IPS DF 4.7 (cell line): ENCODE data around the gene BDKRB1.

Experiments used
- DNase-seq: peaks from one replicate; pipeline ENCODE4 v3.0.0-alpha.2; 2013; ENCODE audit warnings: low spot score; ENCODE audit errors: extremely low read depth

The BDKRB1 gene

DNA sequence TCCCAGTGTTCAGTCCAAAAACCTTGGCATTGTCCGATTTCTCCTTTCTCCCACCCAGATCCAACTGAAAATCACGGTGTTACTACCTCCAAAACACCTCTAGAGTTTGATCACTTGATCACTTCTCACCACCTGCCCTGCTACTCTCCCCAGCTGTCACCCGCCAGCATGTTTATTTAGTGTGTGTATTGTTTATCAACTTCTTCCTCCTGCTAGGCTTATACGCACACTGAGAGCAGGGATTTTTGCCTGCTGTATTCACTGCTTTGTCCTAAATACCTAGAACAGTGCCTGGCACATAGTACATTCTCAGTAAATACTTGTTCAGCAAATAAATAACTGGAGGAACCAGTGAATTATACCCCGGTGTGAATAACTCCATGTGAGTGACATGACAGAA, 5.0 kb downstream of the BDKRB1 start:
- DNase-seq, result no peak

DNA sequence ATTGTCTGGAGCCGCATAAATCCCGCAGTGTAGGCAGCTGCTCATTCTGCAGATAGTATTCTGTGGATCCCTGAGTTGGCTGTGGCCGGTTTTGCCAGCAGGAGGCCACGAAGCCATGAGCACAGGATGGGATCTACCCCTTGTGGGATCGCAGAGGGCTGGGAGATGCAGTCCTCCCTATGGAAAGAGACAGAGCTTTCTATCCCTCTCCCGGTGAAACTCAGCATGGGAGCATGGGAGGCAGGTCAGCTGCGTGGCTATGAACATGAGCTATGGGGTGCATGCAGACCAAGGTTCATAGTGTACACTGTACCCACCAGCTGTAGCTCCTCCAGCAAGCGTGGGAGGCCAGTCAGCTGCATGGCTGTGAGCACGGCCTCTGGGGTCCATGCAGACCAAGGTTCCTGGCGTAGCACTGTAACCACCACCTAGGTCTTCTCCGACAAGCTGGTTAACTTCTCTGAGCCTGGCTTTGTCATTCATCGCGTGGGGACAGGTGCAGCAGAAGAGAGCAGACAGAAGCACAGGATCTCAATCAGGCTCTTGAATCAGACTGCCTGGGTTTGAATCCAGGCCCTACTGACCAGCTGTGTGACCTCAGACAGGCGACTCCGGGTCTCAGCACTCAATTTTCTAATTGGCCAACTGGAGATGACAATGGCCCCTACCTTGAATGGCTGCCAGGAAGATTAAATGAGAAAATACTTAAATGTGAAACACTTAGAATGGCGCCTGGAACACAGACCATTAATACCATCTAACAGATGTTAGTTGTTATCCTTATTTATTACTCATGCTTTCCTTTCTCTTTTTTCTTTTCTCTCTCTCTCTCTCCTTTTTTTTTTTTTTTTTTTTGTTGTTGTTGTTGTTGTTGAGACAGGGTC, 6.0 kb downstream of the BDKRB1 start:
- no peak for DNase-seq

DNA sequence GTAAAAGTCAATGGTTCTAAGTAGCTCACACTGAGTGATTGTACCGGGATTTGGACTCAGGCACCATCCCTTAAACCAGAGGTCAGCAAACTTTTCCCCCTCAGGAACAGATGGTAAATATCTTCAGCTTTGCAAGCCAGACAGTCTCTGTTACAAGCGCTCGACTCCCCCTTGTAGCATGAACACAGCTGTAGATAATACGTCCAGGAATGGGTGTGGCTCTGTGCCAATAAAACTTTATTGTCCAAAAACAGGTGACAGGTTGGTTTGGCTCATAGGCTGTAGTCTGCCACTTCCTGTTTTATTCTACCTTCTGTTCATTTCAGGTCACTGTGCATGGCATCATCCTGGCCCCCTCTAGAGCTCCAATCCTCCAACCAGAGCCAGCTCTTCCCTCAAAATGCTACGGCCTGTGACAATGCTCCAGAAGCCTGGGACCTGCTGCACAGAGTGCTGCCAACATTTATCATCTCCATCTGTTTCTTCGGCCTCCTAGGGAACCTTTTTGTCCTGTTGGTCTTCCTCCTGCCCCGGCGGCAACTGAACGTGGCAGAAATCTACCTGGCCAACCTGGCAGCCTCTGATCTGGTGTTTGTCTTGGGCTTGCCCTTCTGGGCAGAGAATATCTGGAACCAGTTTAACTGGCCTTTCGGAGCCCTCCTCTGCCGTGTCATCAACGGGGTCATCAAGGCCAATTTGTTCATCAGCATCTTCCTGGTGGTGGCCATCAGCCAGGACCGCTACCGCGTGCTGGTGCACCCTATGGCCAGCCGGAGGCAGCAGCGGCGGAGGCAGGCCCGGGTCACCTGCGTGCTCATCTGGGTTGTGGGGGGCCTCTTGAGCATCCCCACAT, 7.6 kb downstream of the BDKRB1 start:
- no peak for DNase-seq

DNA sequence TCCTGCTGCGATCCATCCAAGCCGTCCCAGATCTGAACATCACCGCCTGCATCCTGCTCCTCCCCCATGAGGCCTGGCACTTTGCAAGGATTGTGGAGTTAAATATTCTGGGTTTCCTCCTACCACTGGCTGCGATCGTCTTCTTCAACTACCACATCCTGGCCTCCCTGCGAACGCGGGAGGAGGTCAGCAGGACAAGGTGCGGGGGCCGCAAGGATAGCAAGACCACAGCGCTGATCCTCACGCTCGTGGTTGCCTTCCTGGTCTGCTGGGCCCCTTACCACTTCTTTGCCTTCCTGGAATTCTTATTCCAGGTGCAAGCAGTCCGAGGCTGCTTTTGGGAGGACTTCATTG, 8.2 kb downstream of the BDKRB1 start:
- no peak for DNase-seq

DNA sequence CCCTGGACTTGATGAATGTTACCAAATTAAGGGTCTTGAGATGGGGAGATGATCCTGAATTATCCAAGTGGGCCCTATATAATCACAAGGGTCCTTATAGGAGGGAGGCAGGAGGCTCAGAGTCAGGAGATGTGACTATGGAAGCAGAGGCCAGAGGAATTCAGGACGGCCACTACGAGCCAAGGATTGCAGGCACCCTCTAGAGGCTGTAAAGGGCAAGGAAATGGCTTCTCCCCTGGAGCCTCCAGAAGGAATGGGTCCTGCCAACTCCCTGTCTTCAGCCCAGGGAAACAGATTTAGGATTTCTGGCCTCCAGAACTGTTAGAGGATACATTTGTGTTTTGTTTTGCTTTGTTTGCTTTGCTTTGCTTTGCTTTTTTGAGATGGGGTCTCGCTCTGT, 8.8 kb downstream of the BDKRB1 start:
- no peak for DNase-seq

DNA sequence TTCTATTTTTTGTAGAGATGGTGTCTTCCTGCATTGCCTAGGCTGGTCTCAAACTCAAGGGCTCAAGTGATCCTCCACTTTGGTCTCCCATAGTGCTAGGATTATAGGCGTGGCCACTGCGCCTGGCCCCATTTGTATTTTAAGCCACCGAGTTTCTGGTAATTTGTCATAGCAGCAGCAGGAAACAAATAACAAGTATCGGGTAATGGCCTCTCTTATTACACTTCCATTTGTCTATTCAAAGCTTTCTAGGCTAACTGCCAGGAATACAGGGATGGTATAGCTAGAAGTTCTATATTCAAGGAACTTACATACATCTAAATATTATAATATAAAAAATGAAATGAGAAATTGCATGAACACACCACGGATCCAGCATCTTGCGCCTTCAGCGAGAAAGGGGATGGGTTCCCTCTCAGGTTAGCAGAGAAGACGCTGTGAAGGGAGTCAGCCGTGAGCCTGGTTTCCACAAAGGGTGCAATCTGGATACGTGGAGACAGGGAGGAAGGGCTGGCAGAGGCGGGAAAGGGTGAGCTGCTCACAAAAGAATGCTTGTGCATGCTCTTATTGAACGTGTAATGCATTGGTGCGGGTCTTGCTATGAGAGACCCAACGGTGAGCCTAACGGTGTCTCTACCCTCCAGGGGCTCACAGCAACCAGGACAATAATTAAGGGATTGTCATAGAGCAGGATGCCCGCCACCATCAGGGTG, 9.5 kb downstream of the BDKRB1 start:
- DNase-seq, result no peak

DNA sequence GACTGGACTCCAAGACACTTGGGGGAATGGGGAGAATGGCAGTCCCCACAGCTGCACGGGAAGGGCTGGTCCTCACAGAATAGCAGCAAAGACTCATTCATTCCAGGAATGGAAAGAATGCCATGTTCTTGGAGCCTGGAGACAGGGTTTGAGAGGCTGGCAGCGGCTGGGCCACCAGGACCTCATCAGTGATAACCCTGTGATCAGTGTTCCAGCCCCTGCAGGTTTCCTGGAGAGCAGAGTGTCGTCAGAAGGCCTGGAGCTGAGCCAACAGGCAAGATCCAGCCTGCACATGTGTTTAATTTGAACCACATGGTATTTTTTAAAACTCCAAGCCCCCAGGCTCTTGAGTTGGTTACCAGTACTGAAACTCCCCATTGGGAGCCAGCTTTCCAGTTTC, 11.3 kb downstream of the BDKRB1 start:
- DNase-seq, result no peak

DNA sequence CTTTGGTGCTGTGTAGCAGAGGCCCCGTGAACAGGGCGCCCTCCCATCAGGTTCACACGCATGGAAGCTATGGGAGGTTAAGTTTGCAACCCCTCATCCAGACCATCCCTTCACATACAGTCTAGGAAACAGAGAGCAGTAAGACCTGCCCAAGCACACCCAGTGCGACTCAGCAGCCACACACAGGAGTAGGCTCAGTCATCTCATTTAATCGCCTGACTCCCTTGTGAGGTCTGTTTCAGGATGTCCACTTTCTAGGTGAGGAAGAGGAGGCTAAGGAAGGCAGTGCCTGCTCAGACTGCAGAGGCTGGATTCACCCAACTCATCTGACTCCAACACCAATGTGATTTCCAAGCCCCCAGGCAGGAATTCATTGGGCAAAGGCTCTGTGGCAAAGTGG, 11.9 kb downstream of the BDKRB1 start:
- no peak for DNase-seq

DNA sequence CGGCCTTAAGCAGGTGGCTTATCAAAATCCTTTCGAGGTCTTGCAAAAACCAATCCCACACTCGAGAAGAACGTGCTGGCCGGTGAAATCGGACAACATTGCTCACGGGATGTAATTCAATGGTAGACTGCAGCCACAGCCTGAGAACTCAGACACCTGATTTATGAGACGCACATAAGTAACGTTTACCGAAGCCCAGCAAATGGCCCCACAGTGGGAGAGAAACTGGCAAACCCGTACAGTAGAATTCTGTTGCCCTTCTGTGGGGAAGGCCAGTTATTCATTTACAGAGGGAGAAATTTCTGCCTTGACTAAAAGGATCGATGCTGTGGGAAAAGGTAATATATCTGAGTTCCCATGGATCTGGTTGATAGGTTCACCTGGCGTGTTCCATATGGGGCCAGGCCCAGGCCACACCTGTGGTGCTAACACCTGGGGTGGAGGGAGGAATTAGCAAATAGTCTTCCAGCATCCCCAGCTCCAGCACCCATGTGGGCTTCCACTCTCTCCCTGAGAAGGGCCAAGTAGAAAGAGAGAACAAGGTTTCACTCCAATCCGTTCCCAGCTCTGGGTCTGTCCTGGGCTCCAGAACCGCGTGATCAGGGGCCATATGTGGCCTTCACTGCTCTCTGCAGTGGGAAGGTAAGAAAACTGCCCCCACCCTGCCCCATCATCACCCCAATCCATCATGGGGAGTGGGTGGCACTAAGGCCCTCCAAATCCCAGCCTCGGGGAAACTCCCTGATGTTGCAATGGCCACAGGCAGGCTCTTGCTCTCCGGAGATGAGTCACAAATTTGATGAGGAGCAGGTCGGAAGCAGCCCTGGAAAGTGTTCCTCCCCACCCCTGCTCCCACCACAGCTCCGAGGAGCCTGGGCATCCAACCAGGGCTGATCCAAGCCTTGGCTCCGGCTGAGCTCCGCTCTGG, 12.7 kb downstream of the BDKRB1 start:
- DNase-seq, result no peak

DNA sequence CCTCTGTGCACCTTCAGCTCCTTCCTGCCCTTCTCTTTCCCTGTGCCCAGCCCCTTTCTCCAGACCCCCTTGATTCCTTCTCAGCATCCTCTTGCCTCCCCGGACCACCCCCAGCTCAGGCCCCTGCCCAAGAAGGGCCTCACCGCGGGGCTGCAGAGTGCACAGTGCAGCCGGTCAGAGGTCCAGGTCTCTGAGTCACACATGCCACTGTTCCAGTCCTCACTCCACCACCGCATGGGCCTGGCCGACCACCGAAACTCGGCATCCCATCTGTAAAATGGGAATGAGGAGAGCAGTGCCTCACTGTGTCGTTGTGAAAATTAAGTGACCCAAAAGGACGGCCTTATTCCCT, 13.3 kb downstream of the BDKRB1 start:
- no peak for DNase-seq

DNA sequence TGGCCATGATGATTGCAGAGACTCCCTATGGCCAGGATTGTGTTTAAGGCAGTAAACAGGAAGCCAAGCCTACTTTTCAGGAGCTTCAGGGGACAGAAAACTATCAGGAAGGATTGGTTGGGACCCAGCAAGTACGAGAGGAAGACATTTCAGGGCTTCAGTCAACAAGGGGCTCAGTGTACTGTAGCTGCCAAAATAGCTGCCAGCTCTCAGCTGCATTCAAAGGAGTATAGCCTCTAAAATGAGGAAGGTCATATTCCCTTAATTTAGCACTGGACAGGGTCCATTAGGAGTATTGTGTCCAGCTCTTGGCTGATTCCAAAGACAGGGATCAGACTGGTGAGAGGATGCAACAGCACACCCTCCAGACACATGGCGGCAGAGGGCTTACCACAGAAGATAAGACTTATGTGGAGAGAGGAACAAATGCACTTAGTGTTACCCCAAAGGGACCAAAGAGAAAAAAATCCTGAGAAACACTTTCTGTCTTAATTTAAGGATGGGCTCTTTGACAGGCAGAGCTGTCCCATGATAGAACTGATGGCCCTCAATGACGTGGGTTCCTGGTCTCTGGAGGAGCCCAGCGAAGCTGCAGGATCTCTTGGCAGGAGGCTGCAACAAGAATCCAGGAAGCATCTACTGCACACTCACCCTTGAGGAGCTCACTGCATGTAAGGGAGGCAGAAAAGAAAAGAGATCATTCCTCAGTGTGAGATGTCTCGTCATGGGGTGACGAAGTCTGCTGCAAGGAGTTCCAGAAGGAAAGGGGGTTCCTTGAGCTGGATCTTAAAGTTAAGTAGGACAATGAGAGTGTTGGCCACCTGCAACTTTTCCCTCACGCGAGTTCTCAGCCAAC, 14.8 kb downstream of the BDKRB1 start:
- DNase-seq, result no peak

DNA sequence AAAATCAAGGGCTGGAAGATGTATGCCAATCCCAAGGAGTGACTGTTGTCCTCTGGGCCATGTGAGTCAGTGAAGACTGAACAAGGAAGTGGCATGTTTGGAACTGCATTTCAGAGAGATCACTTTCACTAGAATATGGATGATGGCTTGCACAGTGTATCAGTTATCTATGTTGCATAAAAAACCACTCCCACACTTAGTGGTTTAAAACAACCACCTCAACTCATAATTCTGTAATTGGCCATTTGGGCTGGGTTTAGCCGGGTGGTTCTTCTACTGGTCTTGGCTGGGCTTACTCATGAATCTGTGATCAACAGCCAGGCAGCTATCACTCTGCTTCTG, 15.4 kb downstream of the BDKRB1 start:
- no peak for DNase-seq

DNA sequence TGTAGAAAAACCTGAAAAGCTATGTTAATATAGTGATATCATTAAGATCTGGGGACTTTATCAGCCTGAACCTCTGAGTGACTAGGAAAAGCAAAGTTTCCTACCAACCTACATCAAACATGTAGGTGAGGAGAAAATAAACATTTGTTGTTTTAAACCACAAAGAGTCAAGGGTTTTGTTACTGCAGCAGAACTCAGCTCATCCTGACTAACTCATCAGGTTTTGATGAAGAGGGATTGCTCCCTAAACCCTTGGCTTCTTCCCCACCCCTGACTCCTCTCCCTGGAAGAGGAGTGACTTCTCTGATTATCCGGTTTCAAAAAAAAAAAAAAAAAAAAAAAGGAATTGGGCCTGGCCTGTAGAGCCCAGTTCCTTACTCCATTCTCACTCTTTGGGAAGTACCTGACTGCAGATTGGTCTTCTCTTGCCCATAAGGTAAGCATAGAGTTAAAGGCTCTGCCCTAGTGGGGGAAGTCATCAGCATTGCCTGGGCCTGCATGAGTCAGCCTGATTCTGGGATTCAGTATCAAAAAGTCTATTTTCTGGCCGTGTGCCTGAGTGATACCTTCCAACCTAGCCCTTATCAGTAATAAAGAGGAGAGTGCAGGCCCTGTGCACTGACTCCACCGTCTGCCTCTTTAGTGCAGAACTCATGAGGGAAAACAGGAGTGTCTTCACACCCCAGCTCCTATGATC, 16.9 kb downstream of the BDKRB1 start:
- no peak for DNase-seq

DNA sequence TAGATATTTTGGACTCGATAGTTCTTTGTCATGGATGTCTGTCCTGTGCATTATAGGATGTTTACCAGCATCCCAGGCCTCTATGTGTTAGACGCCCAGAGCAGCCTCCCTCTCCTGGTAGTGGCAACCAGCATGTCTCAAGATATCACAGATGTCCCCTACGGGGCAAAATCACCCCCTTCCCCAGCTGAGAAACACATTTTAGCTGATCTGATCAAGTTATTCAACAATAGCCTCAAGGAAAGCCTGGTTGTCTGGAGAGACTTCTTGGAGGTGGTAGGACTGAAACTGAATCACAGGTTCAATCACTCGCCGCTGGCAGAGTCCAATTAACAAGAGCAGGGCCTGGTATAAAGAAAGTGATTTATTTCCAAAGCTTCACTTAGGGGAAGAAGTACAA, 17.6 kb downstream of the BDKRB1 start:
- DNase-seq, result no peak

DNA sequence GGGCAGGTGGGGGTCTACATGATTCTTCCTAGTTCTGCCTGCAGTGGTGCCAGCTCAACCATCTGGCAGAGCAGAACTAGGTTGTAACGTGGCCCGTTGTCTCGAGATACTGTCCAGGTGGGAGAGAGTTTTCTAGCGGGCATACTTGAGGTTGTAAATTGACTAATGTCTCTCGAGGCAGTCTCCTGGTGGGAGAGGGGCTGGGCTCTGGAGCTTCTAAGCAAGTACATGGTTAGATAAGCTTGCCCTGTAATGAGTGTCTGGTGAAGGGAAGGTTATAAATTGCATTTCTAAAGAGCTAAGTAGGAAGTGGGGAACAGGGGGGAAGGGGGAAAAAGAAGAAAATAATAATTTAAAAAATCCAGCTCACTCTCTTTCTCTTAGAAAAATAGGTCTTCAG, 18.1 kb downstream of the BDKRB1 start:
- DNase-seq, result no peak

DNA sequence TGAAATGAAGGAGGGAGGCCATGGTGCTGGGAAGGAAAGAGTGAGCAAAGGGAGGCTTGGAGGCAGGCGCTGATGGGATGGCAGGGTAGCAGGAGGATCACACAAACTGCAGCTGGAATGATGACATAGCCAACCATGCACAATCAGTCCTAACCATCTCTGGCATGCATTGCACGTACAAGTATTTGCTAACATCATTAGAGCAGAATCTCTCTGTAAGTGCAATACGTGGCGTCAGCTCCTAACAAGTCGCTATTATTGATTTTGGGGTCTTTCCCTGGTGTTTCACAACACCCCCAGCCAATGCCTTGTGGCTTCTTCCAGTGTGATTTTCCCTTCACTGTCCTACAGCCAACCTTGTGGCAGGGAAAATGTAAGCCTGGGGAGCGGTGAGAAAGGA, 18.5 kb downstream of the BDKRB1 start:
- DNase-seq, result no peak

DNA sequence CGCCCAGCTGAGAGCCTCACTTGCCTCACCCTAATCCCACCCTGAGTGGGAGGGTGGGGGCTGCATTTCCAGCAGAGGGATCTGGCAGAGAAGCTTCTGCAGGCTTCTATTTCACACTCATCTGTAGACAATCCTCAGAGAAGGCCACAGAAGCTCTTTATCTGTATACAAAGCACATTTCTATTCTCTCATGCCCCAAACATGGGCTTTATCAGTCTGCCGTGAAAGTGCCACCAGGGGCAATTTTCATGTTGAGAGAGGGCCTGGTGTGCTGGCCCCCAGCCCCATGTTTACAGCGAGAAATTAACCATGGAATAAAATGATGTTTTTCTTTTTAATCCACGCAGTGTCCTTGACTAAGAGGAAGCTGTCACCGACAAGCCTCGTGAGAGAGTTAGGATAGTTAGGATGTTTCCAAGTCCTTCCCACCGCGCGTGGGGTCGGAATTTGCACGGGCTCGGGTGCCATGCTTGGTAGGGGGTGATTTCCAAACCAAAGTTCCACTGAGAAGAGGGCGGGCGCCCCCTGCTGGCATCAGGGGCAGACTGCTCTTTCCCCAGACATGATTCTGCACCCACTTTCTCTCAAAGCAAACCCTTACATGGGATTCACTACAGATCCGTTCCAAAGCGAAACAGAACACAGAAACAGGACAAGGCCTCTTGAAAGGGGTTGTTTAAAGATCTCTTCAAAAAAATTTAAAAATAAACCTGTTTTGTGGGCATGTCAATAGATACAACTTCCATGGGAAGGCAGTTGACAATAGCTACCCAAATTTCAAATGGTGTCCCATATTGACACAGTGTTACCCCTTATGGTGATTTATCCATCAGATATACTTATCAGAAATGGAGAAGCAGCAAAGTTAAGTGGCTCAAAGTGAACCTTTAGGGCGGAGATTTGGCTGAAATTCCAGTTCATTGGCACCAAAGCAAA, 19.4 kb downstream of the BDKRB1 start:
- no peak for DNase-seq

DNA sequence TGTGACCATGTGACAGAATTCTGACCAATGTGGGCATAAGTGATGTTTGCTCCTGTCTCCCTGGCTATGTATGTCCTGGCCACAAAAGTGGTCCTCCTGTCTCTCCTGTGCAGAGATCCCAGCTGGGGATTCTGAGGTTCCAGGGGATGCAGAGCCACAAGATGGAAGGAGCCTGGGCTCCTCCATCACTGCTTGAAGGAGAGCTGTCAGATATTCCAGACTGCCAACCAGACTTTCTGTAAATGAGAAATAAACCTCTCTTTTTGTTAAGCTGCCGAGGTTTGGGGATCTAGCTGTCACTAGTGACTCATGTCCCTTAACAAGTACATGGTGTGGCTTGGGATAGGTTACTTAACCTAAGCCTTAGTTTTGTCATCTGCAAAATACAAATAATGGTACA, 21.9 kb downstream of the BDKRB1 start:
- no peak for DNase-seq

DNA sequence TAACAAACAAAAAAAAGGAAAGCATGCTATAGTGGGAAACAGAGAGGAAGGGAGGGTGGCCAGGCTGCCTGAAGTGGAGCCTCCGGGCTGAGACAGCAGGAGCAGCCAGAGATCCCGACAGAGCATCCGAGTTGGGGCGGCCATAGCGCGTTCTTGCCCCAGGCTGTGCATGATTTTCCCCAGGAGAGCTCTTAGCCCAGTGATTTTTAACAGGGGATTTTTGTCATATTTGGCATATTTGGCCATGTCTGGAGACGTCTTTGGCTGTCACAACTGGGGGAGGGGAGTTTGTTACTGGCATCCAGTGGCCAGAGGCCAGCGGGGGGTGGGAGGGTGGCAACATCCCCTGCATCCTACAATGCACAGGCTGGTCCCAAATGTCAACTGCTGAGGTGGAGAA, 23.6 kb downstream of the BDKRB1 start:
- DNase-seq, result no peak
